HEK293T (cell line): Measurements from ENCODE around the gene RNASE11.

ENCODE experiments used
- CTCF ChIA-PET: fragments of 350-600 bp; formaldehyde crosslinking; extraction: SDS; loops from one replicate; lab custom pipeline; 2021; ENCODE audit warnings: antibody characterized with exemption, inconsistent platforms; lab: Yijun Ruan, JAX
- POLR2A ChIA-PET: fragments of 350-600 bp; formaldehyde crosslinking; extraction: SDS; loops from one replicate; lab custom pipeline; 2020; ENCODE audit warnings: antibody characterized with exemption, inconsistent platforms; lab: Yijun Ruan, JAX
- DNase-seq: peaks from one replicate; pipeline ENCODE4 v3.0.0; 2012; ENCODE audit warnings: mixed read lengths; ENCODE audit errors: extremely low spot score
- ARNT ChIP-seq: fragments of 450-650 bp; IDR thresholded peaks from 2 replicates; pipeline ENCODE4 v1.6.1; 2017; ENCODE audit warnings: mild to moderate bottlenecking
- BHLHE40 ChIP-seq: fragments of 450-650 bp; IDR thresholded peaks from 2 replicates; pipeline ENCODE4 v1.6.1; 2016; ENCODE audit warnings: mild to moderate bottlenecking, moderate library complexity, borderline replicate concordance
- CTBP1 ChIP-seq: fragments of 450-650 bp; IDR thresholded peaks from 2 replicates; pipeline ENCODE4 v1.6.1; 2016; ENCODE audit warnings: borderline replicate concordance
- ELF4 ChIP-seq: fragments of 450-650 bp; IDR thresholded peaks from 2 replicates; pipeline ENCODE4 v1.6.1; 2017; ENCODE audit warnings: antibody characterized with exemption
- FOXA1 ChIP-seq: fragments of 450-650 bp; IDR thresholded peaks from 2 replicates; pipeline ENCODE4 v1.6.1; 2016; ENCODE audit warnings: mild to moderate bottlenecking
- FOXK2 ChIP-seq: fragments of 450-650 bp; IDR thresholded peaks from 2 replicates; pipeline ENCODE4 v1.6.1; 2016; ENCODE audit warnings: mild to moderate bottlenecking
- FOXM1 ChIP-seq: fragments of 450-650 bp; IDR thresholded peaks from 2 replicates; pipeline ENCODE4 v1.6.1; 2017; ENCODE audit warnings: mild to moderate bottlenecking, borderline replicate concordance
- HDGF ChIP-seq: fragments of 450-650 bp; IDR thresholded peaks from 2 replicates; pipeline ENCODE4 v1.6.1; 2017; ENCODE audit warnings: antibody characterized with exemption, borderline replicate concordance
- L3MBTL2 ChIP-seq: fragments of 450-650 bp; conservative IDR thresholded peaks from 2 replicates; pipeline ENCODE4 v1.6.1; 2016; ENCODE audit warnings: mild to moderate bottlenecking
- LEF1 ChIP-seq: fragments of 450-650 bp; IDR thresholded peaks from 2 replicates; pipeline ENCODE4 v1.6.1; 2017; ENCODE audit warnings: mild to moderate bottlenecking, borderline replicate concordance
- SP1 ChIP-seq: fragments of 450-650 bp; IDR thresholded peaks from 2 replicates; pipeline ENCODE4 v1.6.1; 2017
- SUZ12 ChIP-seq: fragments of 450-650 bp; IDR thresholded peaks from 2 replicates; pipeline ENCODE4 v1.6.1; 2016; ENCODE audit warnings: mild to moderate bottlenecking
- TARDBP ChIP-seq: fragments of 450-650 bp; IDR thresholded peaks from 2 replicates; pipeline ENCODE4 v1.6.1; 2016
- ZNF384 ChIP-seq: fragments of 450-650 bp; IDR thresholded peaks from 2 replicates; pipeline ENCODE4 v1.6.1; 2016
- TF ChIP-seq, protein P1 (sequence below): fragments of 450-650 bp; IDR thresholded peaks from 2 replicates; pipeline ENCODE4 v1.6.1; 2016

Gene RNASE11

DNA sequence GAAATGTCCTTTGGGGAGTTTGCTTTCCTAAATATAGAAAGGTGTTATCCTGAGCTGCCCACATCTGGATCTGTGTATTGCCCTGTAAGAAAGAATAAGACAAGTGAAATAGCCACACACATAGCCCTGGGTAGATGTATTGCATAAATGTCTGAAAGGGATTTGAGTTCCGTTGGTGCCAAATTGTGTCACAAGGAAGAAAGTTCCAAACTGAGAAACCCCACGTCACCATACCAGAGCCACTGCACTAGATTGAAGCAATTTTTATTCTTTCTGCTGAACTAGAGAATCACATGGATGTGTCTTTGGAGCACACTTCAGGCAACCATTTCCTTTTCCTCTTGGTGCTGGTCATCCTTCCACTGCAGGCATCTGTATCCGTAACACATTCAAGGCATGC is 32.0 kb downstream of the RNASE11 start:
- ChIA-PET POLR2A (no interaction called here), CTCF (no interaction called here)
- TF ChIP-seq HDGF (no peak), L3MBTL2 (no peak), SUZ12 (no peak)
- TF ChIP-seq, protein P1, sequence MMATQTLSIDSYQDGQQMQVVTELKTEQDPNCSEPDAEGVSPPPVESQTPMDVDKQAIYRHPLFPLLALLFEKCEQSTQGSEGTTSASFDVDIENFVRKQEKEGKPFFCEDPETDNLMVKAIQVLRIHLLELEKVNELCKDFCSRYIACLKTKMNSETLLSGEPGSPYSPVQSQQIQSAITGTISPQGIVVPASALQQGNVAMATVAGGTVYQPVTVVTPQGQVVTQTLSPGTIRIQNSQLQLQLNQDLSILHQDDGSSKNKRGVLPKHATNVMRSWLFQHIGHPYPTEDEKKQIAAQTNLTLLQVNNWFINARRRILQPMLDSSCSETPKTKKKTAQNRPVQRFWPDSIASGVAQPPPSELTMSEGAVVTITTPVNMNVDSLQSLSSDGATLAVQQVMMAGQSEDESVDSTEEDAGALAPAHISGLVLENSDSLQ, result no peak
- DNase-seq, result no peak

DNA sequence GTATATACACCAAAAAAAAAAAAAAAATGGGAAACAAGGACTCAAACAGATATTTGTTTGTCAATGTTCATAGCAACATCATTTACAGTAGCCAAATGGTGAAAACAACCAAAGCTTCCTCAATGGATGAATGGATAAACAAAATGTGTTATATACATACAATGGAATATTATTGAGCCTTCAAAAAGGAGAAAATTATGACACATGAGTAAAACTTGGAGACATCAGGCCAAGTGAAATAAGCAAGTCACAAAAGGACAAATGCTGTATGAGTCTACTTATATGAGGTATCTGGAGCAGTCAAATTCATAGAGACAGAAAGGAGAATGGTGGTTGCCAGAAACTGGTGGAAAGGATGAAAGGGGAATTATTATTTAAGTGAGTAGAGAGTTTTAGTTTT is 34.8 kb downstream of the RNASE11 start:
- TF ChIP-seq CTBP1, result no peak
- POLR2A ChIA-PET, result no interaction called here
- DNase-seq, result no peak
- CTCF ChIA-PET, result no interaction called here

DNA sequence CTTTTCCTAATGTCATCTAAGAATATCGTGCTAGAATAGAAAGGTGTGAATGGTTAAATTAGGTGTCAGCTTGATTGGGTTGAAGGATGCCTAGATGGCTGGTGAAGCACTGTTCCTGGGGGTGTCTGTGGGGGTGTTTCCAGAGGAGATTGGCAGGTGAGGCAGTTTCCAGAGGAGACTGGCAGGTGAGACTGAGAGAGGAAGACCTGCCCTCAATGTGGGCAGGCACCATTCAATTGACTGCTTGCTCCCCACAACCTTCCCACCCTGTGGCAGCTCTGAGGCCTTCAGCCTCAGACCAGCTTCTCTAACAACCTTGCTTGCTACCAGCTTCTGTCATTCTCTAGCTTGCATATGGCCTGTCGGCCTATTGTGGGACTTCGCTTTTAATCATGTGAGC is 36.2 kb downstream of the RNASE11 start:
- no peak for DNase-seq
- CTCF ChIA-PET, result no interaction called here
- TF ChIP-seq HDGF (no peak), BHLHE40 (no peak), TARDBP (no peak), LEF1 (no peak), ELF4 (no peak), ZNF384 (no peak), SP1 (no peak), CTBP1 (no peak), FOXK2 (no peak)
- POLR2A ChIA-PET, result no interaction called here

DNA sequence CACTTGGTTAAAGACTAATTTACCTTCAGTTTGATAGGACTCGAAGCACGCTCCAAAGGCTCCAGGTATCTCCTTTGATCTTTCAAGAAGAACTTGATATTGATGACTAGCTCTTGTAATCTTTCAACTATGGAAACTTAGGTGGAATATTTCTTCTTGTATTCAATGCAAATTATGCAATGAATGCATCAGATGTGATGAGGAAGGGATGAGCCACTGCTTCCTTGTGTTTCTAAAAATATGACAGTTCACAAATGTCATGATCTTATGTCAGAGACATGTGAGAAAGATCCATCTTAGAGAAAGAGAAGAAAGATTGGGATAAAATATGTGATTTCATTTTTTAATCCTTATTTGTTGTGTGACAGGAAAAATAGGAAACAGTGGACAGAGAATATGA is 36.9 kb downstream of the RNASE11 start:
- ChIA-PET CTCF (no interaction called here), POLR2A (no interaction called here)
- no peak for DNase-seq
- TF ChIP-seq BHLHE40, result no peak
- no peak for TF ChIP-seq SP1
- no peak for TF ChIP-seq HDGF
- TF ChIP-seq SUZ12, result no peak

DNA sequence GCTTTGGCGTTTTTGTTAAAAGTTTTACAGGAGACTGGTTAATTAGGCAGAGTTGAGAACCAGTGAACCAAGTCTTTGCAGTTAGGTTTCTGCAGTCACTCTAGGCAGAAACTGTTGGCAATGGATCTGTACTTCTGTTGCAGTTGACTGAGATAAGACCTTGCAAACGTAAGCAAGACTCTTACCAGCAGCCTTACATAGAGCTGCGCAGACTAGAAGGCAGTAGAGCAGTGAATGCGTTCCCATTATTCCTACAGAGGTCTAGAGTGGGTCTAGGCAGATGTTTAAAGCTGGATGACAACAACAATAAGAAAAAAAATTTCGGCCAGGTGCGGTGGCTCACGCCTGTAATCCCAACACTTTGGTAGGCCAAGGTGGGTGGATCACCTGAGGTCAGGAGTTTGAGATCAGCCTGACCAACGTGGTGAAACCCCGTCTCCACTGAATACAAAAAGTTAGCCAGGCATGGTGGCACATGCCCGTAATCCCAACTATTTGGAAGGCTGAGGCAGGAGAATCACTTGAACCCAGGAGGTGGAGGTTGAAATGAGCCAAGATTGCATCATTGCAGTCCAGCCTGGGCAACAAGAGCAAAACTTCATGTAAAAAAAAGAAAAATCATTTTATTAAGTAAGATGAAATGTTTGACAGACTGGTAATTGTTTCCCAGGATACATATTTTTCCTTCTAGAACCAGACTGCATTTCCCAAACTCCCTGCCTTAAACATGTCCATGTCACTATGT is 39.2 kb downstream of the RNASE11 start:
- CTCF ChIA-PET, result no interaction called here

DNA sequence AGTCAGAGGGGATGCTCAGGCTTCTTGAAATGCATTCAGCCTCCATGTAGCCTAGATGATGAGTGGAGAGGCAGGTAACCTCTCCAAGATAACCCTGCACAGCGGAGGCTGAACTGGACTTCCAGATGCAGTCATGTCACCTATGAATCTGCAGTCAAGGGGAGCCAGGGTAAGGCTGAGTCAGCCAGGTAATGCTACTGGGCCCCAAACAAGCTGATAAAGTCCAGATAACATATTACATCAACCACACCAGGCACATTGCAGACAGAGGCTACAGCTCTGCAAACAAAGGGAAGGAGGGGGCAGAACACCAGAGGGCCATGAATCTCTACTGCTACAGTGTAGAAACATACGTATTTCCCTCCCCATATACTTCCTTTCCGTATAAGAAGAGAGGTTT is 40.9 kb downstream of the RNASE11 start:
- no peak for DNase-seq
- TF ChIP-seq FOXM1 (no peak), SP1 (no peak)
- POLR2A ChIA-PET, result interaction anchor here (0.6 kb wide), 1 partner anchor 184 kb away, joined by 4 read pairs; no protein-coding TSS in a partner anchor
- CTCF ChIA-PET, result interaction anchor here (0.7 kb wide), 1 partner anchor 14 kb away, joined by 3 read pairs; no protein-coding TSS in a partner anchor

More for the DNA sequence above, 39.2 kb downstream of the RNASE11 start:
- POLR2A ChIA-PET, result no interaction called here
- DNase-seq, result no peak
- TF ChIP-seq FOXK2 (no peak), ARNT (no peak), CTBP1 (no peak), HDGF (no peak), L3MBTL2 (no peak), ZNF384 (no peak), TARDBP (no peak), BHLHE40 (no peak), LEF1 (no peak), FOXA1 (no peak), FOXM1 (no peak), SUZ12 (no peak), ELF4 (no peak)
- TF ChIP-seq, protein P1, result no peak

DNA sequence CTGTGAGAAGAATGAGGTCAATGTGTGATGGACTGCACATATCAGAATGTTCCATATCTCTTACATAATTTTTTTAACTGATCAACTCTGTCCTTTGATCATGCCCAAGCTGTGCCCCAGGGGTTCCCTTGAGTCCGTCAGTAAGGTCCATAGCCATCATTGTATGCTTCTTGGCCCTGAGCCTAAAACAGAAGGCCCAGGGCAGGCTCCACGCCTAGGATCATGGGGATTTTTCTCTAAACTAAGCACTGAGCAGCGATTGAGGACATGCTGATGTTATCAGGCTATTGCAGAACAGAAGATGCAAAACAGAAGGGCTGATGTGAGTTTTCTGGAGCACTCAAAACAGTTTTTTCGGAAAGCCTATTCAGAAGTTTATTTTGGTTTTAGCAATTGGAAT is 47.9 kb downstream of the RNASE11 start:
- ChIA-PET POLR2A (no interaction called here), CTCF (interaction anchor here (1.0 kb wide), 1 partner anchor 67 kb away, joined by 5 read pairs; no protein-coding TSS in a partner anchor)
- no peak for DNase-seq
- TF ChIP-seq FOXM1, result no peak
- TF ChIP-seq BHLHE40, result no peak
- TF ChIP-seq, protein P1, result no peak
